Subcutaneous adipose tissue (tissue), 4 donors: ENCODE measurements around the gene GDF2. TPM values are rescaled to one million over a fixed set of nuclear protein-coding genes. Genes with fewer than 3 reads are reported as not detected.

Source experiments
- total RNA-seq, 4 donors: library from RNA; depleted of rRNA; stranded (reverse); fragments of >200 nt; gene quantifications; one replicate each; pipeline ENCODE4 v1.1.0, GENCODE V29; 2016
- TF ChIP-seq, protein P1 (sequence below): fragments of 450-650 bp; IDR thresholded peaks from one replicate; pipeline ENCODE4 v1.5.1; 2016; ENCODE audit warnings: low read depth, mild to moderate bottlenecking, control low read depth, antibody characterized with exemption, moderate library complexity

The GDF2 gene
- total RNA-seq, 4 donors from 2014 or later = not detected

DNA sequence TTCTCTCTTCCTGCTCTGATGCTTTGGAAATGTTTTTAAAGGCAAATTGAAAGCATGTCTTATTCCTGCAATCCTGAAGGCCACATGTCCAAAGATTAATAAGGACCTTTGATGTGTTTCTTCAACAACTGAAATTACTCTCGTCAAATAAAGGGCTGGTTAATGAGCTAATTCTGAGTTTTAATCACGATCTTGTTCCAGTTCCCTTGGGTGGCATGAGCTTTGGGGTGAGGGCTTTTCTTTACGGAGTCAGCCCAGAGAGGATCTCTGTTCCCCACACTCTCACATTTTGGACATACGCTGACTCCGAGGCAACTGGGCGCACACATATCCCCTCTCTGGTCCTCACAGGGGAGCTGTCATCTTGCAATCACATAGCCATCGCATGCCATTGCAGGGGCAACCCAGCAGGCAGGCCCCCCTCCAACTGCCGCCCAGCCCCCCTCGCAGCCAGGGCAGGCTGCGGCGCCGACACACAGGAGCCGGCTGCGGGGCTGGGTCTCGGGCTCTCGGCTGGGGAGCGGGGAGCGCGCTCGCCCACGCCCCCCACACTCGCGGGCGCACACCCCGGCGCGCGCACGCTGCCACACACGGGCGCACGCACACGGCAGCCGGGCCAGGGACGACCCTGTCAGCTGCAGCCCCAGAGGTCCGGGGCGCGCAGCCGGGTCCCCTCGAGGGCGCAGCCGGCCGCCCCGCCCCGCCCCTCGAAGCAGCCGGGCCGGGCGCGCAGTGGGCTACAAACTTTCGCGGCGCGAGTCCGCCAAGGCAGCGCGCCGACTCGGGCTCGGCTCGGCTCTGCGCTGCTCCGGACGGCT lies 22.4 kb upstream of the GDF2 start, which contains the start of gene GDF10:
Gene GDF10, plus strand, starts transcription at position 587 of the 818 bp plus-strand sequence. CDS start 455 bp downstream, outside the sequence.
- TF ChIP-seq, protein P1, sequence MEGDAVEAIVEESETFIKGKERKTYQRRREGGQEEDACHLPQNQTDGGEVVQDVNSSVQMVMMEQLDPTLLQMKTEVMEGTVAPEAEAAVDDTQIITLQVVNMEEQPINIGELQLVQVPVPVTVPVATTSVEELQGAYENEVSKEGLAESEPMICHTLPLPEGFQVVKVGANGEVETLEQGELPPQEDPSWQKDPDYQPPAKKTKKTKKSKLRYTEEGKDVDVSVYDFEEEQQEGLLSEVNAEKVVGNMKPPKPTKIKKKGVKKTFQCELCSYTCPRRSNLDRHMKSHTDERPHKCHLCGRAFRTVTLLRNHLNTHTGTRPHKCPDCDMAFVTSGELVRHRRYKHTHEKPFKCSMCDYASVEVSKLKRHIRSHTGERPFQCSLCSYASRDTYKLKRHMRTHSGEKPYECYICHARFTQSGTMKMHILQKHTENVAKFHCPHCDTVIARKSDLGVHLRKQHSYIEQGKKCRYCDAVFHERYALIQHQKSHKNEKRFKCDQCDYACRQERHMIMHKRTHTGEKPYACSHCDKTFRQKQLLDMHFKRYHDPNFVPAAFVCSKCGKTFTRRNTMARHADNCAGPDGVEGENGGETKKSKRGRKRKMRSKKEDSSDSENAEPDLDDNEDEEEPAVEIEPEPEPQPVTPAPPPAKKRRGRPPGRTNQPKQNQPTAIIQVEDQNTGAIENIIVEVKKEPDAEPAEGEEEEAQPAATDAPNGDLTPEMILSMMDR = no peak

DNA sequence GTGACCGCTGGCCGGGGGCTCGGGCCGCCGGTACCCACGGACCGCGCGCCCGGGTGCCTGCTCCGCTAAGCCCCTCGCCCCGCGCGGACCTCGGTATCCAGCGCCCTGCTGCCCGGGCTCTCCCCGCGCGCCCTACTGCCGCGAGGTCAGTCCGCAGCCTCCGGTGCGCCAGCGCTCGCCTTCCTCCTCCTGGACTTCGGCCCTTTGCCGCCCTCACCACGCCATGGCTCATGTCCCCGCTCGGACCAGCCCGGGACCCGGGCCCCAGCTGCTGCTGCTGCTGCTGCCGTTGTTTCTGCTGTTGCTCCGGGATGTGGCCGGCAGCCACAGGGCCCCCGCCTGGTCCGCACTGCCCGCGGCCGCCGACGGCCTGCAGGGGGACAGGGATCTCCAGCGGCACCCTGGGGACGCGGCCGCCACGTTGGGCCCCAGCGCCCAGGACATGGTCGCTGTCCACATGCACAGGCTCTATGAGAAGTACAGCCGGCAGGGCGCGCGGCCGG lies 21.8 kb upstream of the GDF2 start:
- TF ChIP-seq, protein P1 = no peak

DNA sequence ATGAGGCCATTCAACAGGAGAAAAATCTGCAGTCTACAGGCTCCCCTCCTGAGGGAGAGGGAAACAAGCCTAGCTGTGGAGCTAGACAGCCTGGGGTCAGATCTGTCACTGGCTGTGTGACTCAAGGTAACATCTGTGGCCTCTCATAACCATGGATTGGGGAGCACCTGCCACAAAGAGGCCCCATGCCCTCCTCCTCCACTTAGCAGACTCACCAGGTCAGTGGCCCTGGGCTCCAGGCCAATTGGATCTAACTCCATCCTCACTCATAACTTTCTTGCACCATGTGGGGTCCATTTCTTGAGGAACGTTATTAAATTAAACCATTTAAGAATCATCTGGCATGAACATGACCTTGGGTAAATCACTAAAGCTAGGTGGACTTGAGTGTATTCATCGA lies 20.4 kb upstream of the GDF2 start:
- TF ChIP-seq, protein P1 = no peak

DNA sequence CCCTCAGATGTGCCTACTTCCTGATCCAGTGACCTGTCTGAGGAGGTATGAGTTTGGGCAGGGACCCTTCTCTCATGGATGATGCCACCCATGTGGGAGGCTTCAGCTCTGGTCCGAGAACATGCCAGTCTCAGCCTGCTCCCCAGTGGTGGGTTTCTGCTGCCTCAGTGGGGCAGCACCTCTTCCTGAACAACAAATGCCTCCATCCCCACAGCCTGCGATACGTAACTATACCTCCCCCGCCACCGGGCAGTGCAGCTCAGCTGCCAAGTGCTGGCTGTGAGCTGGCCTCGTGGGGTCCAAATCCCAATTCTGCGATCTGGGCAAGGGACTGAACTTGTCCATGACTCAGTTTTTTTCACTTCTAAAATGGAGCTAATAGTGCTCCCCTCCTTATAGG lies 19.1 kb upstream of the GDF2 start:
- TF ChIP-seq, protein P1 = no peak

DNA sequence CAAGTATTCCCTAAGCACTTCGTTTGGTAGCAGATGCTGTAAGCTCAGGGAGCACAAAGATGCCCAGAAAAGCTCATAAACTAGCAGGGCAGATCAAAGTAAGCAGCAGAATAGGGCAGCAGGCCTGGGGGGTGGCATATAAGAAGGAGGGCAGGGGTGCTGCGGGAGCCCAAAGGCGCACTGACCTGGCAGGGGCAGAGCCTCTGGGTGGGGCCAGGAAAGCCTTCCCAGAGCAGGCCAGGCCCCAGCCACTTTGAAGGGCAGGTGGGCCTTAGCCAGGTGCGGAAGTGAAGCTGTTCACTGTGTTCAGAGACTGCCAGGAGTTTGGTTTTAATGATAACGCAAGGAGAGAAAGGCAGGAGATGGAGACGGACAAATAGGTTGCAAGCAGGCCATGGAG lies 18.4 kb upstream of the GDF2 start:
- TF ChIP-seq, protein P1 = no peak

DNA sequence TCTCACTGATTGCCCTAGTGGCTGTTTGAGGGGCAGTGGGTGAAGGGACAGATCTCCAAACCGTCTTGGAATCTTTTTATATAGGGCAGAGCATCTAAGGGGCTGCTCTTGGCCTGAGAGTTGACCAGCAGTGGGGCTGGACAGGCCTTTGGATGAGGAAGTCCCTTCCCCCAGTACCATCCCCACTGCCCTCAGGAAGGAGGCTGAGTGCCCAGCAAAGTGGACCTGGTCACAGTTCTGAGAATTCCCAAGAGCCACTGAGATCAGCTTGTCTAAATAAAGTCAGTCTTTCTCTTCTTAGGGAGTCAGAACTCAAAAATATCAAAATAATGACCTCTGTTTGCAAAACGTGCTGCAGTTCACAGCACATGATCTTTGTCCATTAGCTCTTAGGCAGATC lies 16.7 kb upstream of the GDF2 start:
- TF ChIP-seq, protein P1 = no peak

DNA sequence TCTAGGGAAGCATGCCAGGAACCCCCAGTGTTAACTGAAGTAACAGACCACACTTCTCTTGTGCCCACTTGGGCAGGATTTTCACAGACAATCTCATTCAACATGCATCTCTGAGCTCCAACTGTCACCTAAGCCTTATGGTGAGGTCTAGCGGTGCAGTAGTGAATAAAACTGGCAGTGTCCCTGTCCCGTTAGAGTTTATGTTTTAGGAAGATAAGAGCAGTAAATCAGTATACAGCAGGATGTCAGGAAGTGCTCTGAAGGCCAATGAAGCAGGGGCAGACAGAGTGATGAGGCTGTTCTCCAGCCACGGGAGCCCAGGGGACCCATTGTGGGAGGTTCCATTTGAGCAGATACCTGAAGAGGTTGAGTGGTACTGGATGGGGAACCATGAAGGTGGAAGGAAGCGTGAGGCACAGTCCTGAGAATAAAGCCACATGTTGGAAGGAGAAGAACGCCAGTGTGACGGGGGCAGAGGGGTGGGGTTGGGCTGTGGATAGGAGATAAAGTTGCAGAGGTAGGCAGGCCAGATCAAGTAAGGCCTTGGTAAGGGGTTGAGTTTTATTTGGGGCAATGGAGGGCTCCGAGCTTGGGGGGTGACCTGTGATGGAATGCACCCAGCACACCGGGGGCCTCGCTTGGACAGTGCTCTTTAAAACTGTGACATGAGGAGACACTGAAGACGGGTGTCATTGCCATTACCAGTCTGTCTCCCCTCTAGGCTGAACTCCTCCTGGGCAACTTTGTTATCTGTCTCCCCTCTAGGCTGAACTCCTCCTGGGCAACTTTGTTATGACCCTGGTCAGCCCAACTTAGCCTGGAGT lies 15.7 kb upstream of the GDF2 start:
- TF ChIP-seq, protein P1 = no peak
